ENCODE data around the gene ANKRA2.

ANKRA2 gene

GRCh38 chr5:73565139-73565968 lies at the start of gene ANKRA2, which contains the start of gene UTP15:
Gene ANKRA2 (minus strand): TSS chr5:73565639. CDS start chr5:73562881, 2,758 bp downstream.
Gene UTP15 (plus strand): TSS chr5:73565743. CDS start chr5:73567345, 1,602 bp downstream.
- DNase-seq = peak; percentile 67 to 99 (median 94)

GRCh38 chr5:73615085-73615484 lies 49.6 kb upstream of the ANKRA2 start:
- no peak for DNase-seq

GRCh38 chr5:73612799-73613198 lies 47.4 kb upstream of the ANKRA2 start:
- no peak for DNase-seq

GRCh38 chr5:73607228-73607627 lies 41.8 kb upstream of the ANKRA2 start:
- no peak for DNase-seq

- peak in 1 of 58 donors; percentile 23 for DNase-seq
Observed at GRCh38 chr5:73606206-73606753, 40.8 kb upstream of the ANKRA2 start.

- DNase-seq = no peak
Observed at GRCh38 chr5:73605223-73606087, 40.0 kb upstream of the ANKRA2 start.

GRCh38 chr5:73603998-73604397 lies 38.6 kb upstream of the ANKRA2 start:
- DNase-seq = no peak

GRCh38 chr5:73599380-73599779 lies 33.9 kb upstream of the ANKRA2 start:
- DNase-seq = no peak

GRCh38 chr5:73596705-73597328 lies 31.4 kb upstream of the ANKRA2 start:
- DNase-seq = no peak

GRCh38 chr5:73592551-73592950 lies 27.1 kb upstream of the ANKRA2 start:
- no peak for DNase-seq

GRCh38 chr5:73591698-73592501 lies 26.5 kb upstream of the ANKRA2 start:
- DNase-seq = no peak

GRCh38 chr5:73591102-73591695 lies 25.8 kb upstream of the ANKRA2 start:
- peak in 20 of 58 donors; percentile 0 to 74 (median 8) for DNase-seq

GRCh38 chr5:73587923-73588322 lies 22.5 kb upstream of the ANKRA2 start:
- no peak for DNase-seq

GRCh38 chr5:73582285-73583145 lies 17.1 kb upstream of the ANKRA2 start:
- DNase-seq = no peak

GRCh38 chr5:73565969-73566547 lies 619 bp upstream of the ANKRA2 start:
- DNase-seq = no peak

- DNase-seq = peak in 3 of 58 donors; percentile 11 to 39 (median 26)
Observed at GRCh38 chr5:73564675-73565074, 764 bp downstream of the ANKRA2 start.

GRCh38 chr5:73564018-73564417 lies 1.4 kb downstream of the ANKRA2 start:
- no peak for DNase-seq

- no peak for DNase-seq
Observed at GRCh38 chr5:73558950-73559349, 6.5 kb downstream of the ANKRA2 start.

- DNase-seq = no peak
Observed at GRCh38 chr5:73552642-73553041, 12.8 kb downstream of the ANKRA2 start.

Data from anterior cingulate cortex (tissue), 58 donors.